Liver (tissue), 3 donors: ENCODE data around the gene PIP5KL1.

Experiments used
- CTCF ChIP-seq: fragments of 150-350 bp; IDR thresholded peaks from 2 replicates; pipeline ENCODE4 v1.5.1; 2017; ENCODE audit warnings: improper control_type of control experiment, low read depth, low read length; ENCODE audit not compliant: missing input control
- GABPA ChIP-seq, 2 donors: IDR thresholded peaks in 1 of 2; conservative IDR thresholded peaks in 1 of 2; 2 replicates each; pipeline ENCODE4 v1.6.1; 2016; ENCODE audit warnings: antibody characterized with exemption in 2 of 2, mild to moderate bottlenecking in 1 of 2, moderate library complexity in 1 of 2
- MAX ChIP-seq: IDR thresholded peaks from 2 replicates; pipeline ENCODE4 v1.6.1; 2016; ENCODE audit warnings: antibody characterized with exemption
- REST ChIP-seq: IDR thresholded peaks from 2 replicates; pipeline ENCODE4 v1.6.1; 2016; ENCODE audit warnings: antibody characterized with exemption, mild to moderate bottlenecking
- SP1 ChIP-seq: IDR thresholded peaks from 2 replicates; pipeline ENCODE4 v1.6.1; 2018; ENCODE audit warnings: antibody characterized with exemption, mild to moderate bottlenecking
- TAF1 ChIP-seq: conservative IDR thresholded peaks from 2 replicates; pipeline ENCODE4 v1.6.1; 2016; ENCODE audit warnings: antibody characterized with exemption, mild to moderate bottlenecking
- YY1 ChIP-seq: IDR thresholded peaks from 2 replicates; pipeline ENCODE4 v1.6.1; 2016; ENCODE audit warnings: antibody characterized with exemption, mild to moderate bottlenecking
- ZBTB33 ChIP-seq: IDR thresholded peaks from 2 replicates; pipeline ENCODE4 v1.6.1; 2016; ENCODE audit warnings: antibody characterized with exemption
- donor health status: healthy.
- donor health status: healthy.

GRCh38 chr9:127885508-127886281, 44.9 kb downstream of the PIP5KL1 start:
- TF ChIP-seq CTCF (no peak), TAF1 (no peak), ZBTB33 (no peak), MAX (no peak), SP1 (no peak), GABPA (IDR thresholded peaks at IDR 0.05 in 1 of 2, conservative IDR thresholded peaks at IDR 0.05 in 1 of 2) (no peak), YY1 (no peak), REST (no peak)
